A673 (cell line): ENCODE data around the gene MINDY4.

Experiments
- EZH2 ChIP-seq: fragments of 200-600 bp; sonication (generic); IDR thresholded peaks from 2 replicates; pipeline ENCODE4 v1.6.1; 2017; ENCODE audit warnings: borderline replicate concordance, low read depth, mild to moderate bottlenecking, mixed read lengths, antibody characterized with exemption, low read length; ENCODE audit not compliant: poor library complexity, severe bottlenecking
- TF ChIP-seq, protein P1 (sequence below): fragments of 300-800, 200-600 bp; sonication (generic); conservative IDR thresholded peaks from 2 replicates; pipeline ENCODE4 v1.5.1; 2017; ENCODE audit warnings: low read depth, mild to moderate bottlenecking, antibody characterized with exemption, low read length, moderate library complexity, mixed read lengths

DNA sequence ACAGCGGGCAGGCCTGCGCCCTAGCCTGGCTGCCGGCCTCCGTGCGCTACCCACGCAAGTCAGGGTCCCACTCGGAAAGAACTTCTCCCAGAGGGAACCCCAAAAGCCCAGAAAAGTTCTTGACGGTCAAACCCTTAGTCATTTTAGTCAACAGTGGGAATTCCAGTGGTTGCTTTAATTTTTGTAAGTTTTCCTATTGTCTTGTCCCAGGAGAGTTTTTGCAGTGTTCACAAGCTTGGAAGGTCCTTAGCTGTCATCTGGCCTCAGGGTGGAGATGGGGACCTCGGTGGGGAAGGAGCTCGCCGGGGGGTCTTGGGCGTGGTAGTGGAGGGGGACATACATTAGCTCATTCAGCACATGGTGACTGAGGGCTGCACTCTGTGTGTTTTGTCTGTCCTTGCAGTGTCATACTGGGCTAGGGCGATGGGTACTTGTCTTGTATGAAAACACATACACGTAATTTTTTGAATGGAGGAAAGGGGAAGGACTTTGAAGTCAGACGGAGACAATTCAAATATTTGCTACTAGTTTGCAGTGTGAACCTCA, 736 bp downstream of the MINDY4 start:
- TF ChIP-seq, protein P1, sequence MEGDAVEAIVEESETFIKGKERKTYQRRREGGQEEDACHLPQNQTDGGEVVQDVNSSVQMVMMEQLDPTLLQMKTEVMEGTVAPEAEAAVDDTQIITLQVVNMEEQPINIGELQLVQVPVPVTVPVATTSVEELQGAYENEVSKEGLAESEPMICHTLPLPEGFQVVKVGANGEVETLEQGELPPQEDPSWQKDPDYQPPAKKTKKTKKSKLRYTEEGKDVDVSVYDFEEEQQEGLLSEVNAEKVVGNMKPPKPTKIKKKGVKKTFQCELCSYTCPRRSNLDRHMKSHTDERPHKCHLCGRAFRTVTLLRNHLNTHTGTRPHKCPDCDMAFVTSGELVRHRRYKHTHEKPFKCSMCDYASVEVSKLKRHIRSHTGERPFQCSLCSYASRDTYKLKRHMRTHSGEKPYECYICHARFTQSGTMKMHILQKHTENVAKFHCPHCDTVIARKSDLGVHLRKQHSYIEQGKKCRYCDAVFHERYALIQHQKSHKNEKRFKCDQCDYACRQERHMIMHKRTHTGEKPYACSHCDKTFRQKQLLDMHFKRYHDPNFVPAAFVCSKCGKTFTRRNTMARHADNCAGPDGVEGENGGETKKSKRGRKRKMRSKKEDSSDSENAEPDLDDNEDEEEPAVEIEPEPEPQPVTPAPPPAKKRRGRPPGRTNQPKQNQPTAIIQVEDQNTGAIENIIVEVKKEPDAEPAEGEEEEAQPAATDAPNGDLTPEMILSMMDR, result no peak
- TF ChIP-seq EZH2, result no peak
